HG03097 (cell line): Measurements from ENCODE around the gene KCNK6.
A peak's percentile ranks its signal among the peaks of the same experiment; 100 is the strongest.
"Not testable (repeated sequence)": the region's sequence is repeated elsewhere in the genome, so short reads cannot be mapped to it uniquely, and the experiment has no call there.

Experiments
- ATAC-seq: cut with Tn5 transposase; IDR thresholded peaks from one replicate; pipeline ENCODE4 v1.9.1; 2021; ENCODE audit not compliant: unreplicated experiment, low FRiP score

Gene KCNK6

GRCh38 chr19:38360839-38361631 is 41.4 kb downstream of the KCNK6 start:
- no peak for ATAC-seq

GRCh38 chr19:38361633-38362075 is 42.0 kb downstream of the KCNK6 start:
- no peak for ATAC-seq

- no peak for ATAC-seq
Measured at GRCh38 chr19:38362076-38362945, 42.7 kb downstream of the KCNK6 start.

- not testable (repeated sequence) for ATAC-seq
Measured at GRCh38 chr19:38362946-38363688, 43.5 kb downstream of the KCNK6 start.

- ATAC-seq, result no peak
Measured at GRCh38 chr19:38367041-38367440, 47.4 kb downstream of the KCNK6 start.

- no peak for ATAC-seq
Measured at GRCh38 chr19:38369584-38369983, 49.9 kb downstream of the KCNK6 start.

GRCh38 chr19:38370299-38370698 is 50.7 kb downstream of the KCNK6 start:
- ATAC-seq, result no peak

GRCh38 chr19:38371081-38371480 is 51.4 kb downstream of the KCNK6 start:
- ATAC-seq, result no peak

GRCh38 chr19:38373907-38374331 is 54.3 kb downstream of the KCNK6 start:
- no peak for ATAC-seq

- ATAC-seq, result peak; percentile 96
Measured at GRCh38 chr19:38374332-38375097, 54.9 kb downstream of the KCNK6 start, which contains the start of gene PSMD8. Gene PSMD8 (plus strand): TSS chr19:38374571. CDS start chr19:38374602, 31 bp downstream.

GRCh38 chr19:38375098-38375493 is 55.5 kb downstream of the KCNK6 start:
- ATAC-seq, result no peak

- ATAC-seq, result no peak
Measured at GRCh38 chr19:38375748-38376147, 56.1 kb downstream of the KCNK6 start.

GRCh38 chr19:38376576-38376975 is 56.9 kb downstream of the KCNK6 start:
- no peak for ATAC-seq

GRCh38 chr19:38377052-38377451 is 57.4 kb downstream of the KCNK6 start:
- no peak for ATAC-seq

- no peak for ATAC-seq
Measured at GRCh38 chr19:38378866-38379265, 59.2 kb downstream of the KCNK6 start.

GRCh38 chr19:38381138-38381537 is 61.5 kb downstream of the KCNK6 start:
- ATAC-seq, result no peak
